ENCODE measurements around the gene PRKD3. TPM values are rescaled to one million over a fixed set of nuclear protein-coding genes. Genes with fewer than 3 reads are reported as not detected.

PRKD3 gene
- total and polyA plus RNA-seq, 2 of the 13 experiments (the other 11 are each of a cell fraction or from before 2014, with no cell fraction given) = 11.6 to 38.4 TPM

DNA sequence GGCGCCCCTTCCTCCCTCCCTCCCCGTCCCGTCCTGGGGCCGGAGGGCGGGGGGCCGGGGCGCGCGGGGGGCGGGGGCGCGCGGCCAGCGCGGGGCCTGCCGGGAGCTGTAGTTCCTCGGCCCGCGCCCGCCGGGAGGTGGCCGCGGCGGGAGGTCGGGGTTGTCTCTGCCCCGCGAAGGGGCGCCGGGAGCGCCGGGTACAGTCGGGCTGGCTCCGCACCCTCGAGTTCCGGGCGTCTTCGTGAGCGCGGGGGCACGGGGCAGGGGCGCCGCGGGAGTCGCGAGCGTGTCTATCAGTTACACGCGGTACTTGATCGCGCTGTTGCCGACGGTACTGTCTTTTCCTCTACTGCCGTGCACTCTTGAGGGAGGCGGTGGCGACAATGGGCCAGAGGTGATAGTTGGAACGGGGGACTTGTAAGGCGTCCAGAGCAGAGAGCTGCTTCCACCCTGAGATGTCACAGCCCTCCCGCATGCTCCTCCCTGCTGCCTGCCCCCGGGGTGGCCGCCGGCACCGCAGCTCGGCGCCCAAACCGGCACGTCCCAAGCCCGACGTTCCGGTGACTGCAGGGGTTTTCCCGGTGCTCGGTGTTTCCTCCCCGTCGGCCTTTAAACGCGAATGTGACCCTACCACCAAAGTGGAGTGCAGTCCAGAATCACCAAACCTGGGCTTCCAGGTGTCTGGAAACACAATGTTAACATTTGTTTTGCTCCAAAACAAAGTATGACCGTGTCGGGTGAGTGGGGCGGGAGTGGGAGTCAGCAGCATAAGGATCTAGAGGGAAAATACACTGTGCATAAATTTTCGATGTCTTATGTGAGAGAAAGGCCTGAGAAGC lies at the start of gene PRKD3 (continued):
- TF ChIP-seq, protein P1, sequence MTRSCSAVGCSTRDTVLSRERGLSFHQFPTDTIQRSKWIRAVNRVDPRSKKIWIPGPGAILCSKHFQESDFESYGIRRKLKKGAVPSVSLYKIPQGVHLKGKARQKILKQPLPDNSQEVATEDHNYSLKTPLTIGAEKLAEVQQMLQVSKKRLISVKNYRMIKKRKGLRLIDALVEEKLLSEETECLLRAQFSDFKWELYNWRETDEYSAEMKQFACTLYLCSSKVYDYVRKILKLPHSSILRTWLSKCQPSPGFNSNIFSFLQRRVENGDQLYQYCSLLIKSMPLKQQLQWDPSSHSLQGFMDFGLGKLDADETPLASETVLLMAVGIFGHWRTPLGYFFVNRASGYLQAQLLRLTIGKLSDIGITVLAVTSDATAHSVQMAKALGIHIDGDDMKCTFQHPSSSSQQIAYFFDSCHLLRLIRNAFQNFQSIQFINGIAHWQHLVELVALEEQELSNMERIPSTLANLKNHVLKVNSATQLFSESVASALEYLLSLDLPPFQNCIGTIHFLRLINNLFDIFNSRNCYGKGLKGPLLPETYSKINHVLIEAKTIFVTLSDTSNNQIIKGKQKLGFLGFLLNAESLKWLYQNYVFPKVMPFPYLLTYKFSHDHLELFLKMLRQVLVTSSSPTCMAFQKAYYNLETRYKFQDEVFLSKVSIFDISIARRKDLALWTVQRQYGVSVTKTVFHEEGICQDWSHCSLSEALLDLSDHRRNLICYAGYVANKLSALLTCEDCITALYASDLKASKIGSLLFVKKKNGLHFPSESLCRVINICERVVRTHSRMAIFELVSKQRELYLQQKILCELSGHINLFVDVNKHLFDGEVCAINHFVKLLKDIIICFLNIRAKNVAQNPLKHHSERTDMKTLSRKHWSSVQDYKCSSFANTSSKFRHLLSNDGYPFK (CRISPR knock-in tag; IDR thresholded peaks at IDR 0.05; ENCODE audit: borderline replicate concordance) = peak; percentile 80
- TF ChIP-seq, protein P2, sequence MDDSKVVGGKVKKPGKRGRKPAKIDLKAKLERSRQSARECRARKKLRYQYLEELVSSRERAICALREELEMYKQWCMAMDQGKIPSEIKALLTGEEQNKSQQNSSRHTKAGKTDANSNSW (CRISPR knock-in tag; IDR thresholded peaks at IDR 0.05; ENCODE audit: borderline replicate concordance) = peak; percentile 27; the same call in 1 of the 2 replicates
- TF ChIP-seq ZFP36 (IDR thresholded peaks at IDR 0.05; ENCODE audit: borderline replicate concordance, low read depth, low read length, partially characterized antibody) = no peak
- peak; percentile 59 for TF ChIP-seq SAP130 (CRISPR knock-in tag; IDR thresholded peaks at IDR 0.05; ENCODE audit: low read depth)
- TF ChIP-seq BHLHE40 (IDR thresholded peaks at IDR 0.05; ENCODE audit: low read length) = no peak
- TF ChIP-seq, protein P3, sequence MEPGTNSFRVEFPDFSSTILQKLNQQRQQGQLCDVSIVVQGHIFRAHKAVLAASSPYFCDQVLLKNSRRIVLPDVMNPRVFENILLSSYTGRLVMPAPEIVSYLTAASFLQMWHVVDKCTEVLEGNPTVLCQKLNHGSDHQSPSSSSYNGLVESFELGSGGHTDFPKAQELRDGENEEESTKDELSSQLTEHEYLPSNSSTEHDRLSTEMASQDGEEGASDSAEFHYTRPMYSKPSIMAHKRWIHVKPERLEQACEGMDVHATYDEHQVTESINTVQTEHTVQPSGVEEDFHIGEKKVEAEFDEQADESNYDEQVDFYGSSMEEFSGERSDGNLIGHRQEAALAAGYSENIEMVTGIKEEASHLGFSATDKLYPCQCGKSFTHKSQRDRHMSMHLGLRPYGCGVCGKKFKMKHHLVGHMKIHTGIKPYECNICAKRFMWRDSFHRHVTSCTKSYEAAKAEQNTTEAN (CRISPR knock-in tag; conservative IDR thresholded peaks at IDR 0.05) = 0 out of 2 replicates have a peak, but pooled peaks have one; percentile 20
- TF ChIP-seq, protein P4, sequence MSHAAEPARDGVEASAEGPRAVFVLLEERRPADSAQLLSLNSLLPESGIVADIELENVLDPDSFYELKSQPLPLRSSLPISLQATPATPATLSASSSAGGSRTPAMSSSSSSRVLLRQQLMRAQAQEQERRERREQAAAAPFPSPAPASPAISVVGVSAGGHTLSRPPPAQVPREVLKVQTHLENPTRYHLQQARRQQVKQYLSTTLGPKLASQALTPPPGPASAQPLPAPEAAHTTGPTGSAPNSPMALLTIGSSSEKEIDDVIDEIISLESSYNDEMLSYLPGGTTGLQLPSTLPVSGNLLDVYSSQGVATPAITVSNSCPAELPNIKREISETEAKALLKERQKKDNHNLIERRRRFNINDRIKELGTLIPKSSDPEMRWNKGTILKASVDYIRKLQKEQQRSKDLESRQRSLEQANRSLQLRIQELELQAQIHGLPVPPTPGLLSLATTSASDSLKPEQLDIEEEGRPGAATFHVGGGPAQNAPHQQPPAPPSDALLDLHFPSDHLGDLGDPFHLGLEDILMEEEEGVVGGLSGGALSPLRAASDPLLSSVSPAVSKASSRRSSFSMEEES (CRISPR knock-in tag; IDR thresholded peaks at IDR 0.05) = no peak
- no peak for TF ChIP-seq ZNF629 (CRISPR knock-in tag; conservative IDR thresholded peaks at IDR 0.05)
- TF ChIP-seq KMT2A (CRISPR knock-in tag; IDR thresholded peaks at IDR 0.05) = 0 out of 2 replicates have a peak, but pooled peaks have one; percentile 19
- no peak for TF ChIP-seq JUND (CRISPR knock-in tag; IDR thresholded peaks at IDR 0.05)
- TF ChIP-seq CEBPB (IDR thresholded peaks at IDR 0.05; ENCODE audit: borderline replicate concordance, low read depth, low read length) = no peak
- TF ChIP-seq, protein P5, sequence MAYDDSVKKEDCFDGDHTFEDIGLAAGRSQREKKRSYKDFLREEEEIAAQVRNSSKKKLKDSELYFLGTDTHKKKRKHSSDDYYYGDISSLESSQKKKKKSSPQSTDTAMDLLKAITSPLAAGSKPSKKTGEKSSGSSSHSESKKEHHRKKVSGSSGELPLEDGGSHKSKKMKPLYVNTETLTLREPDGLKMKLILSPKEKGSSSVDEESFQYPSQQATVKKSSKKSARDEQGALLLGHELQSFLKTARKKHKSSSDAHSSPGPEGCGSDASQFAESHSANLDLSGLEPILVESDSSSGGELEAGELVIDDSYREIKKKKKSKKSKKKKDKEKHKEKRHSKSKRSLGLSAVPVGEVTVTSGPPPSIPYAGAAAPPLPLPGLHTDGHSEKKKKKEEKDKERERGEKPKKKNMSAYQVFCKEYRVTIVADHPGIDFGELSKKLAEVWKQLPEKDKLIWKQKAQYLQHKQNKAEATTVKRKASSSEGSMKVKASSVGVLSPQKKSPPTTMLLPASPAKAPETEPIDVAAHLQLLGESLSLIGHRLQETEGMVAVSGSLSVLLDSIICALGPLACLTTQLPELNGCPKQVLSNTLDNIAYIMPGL (CRISPR knock-in tag; IDR thresholded peaks at IDR 0.05; ENCODE audit: borderline replicate concordance in 1 of 2, low read depth in 1 of 2) = peak in 1 of 2 experiments; percentile 51; a peak in 2 of 4 replicates
- no peak for TF ChIP-seq TEAD2 (CRISPR knock-in tag; IDR thresholded peaks at IDR 0.05)
- no peak for TF ChIP-seq PLRG1 (conservative IDR thresholded peaks at IDR 0.05)
- no peak for TF ChIP-seq FOXK2 (IDR thresholded peaks at IDR 0.05)
- TF ChIP-seq KLF9 (CRISPR knock-in tag; IDR thresholded peaks at IDR 0.05; ENCODE audit: low read depth) = no peak
- no peak for TF ChIP-seq AGO2 (optimal IDR thresholded peaks at IDR 0.05; ENCODE audit: low read depth, low read length)
- TF ChIP-seq, protein P6, sequence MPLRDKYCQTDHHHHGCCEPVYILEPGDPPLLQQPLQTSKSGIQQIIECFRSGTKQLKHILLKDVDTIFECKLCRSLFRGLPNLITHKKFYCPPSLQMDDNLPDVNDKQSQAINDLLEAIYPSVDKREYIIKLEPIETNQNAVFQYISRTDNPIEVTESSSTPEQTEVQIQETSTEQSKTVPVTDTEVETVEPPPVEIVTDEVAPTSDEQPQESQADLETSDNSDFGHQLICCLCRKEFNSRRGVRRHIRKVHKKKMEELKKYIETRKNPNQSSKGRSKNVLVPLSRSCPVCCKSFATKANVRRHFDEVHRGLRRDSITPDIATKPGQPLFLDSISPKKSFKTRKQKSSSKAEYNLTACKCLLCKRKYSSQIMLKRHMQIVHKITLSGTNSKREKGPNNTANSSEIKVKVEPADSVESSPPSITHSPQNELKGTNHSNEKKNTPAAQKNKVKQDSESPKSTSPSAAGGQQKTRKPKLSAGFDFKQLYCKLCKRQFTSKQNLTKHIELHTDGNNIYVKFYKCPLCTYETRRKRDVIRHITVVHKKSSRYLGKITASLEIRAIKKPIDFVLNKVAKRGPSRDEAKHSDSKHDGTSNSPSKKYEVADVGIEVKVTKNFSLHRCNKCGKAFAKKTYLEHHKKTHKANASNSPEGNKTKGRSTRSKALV (CRISPR knock-in tag; IDR thresholded peaks at IDR 0.05) = no peak
